Kasumi-1 (cell line): Measurements from ENCODE around the gene ADAMTS2.
A peak's percentile ranks its signal among the peaks of the same experiment; 100 is the strongest.

Experiments used
- DNase-seq, 2 experiments: peaks; one replicate each; lab custom pipeline; 2025; lab: John Stamatoyannopoulos, UW

Gene ADAMTS2

DNA sequence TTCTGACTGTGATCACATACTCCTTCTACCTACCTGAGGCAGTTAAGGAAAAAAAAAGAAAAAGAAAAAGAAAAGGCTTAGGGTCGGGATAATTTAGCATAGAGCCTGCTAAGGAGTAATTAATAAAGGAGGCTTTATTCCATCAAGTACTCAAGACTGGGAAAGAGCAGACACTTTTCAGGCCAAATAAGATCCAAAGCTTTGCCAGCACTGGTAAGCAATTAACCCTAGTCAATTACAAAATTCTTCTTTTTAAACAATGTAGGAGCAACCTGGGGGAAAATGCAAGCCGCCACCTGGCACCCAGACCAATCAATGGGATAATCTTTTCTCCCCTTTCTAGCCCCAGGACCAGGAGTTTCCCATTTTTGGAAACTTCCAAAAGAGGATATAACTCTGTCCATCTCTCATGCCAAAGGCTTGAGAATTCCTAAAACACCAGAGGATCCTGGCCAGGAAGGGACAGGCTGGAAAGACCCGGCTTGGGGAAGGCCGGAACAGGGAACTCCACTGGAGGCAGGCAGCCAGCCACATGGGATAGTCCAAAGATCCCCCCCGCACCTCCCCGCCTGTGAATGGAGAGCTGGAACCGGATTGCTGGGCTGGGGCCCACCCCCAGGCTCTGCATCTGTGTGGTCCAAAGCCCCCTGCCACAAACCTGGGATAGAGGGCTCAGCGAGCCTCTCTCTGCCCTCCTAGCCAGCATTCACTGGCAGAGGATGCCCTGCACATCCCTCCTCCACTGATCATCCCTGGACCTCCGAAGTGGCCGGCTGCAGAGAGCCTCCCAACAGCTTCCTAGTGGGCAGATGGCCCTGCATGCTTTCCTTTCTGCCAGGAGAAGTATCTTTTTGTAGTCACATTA, 167.3 kb downstream of the ADAMTS2 start:
- DNase-seq, result no peak

- DNase-seq, result no peak
Measured at GRCh38 chr5:179176571-179177230, 168.6 kb downstream of the ADAMTS2 start.

- DNase-seq, result no peak
Measured at GRCh38 chr5:179176166-179176565, 169.1 kb downstream of the ADAMTS2 start.

- no peak for DNase-seq
Measured at GRCh38 chr5:179171816-179172745, 173.2 kb downstream of the ADAMTS2 start.

DNA sequence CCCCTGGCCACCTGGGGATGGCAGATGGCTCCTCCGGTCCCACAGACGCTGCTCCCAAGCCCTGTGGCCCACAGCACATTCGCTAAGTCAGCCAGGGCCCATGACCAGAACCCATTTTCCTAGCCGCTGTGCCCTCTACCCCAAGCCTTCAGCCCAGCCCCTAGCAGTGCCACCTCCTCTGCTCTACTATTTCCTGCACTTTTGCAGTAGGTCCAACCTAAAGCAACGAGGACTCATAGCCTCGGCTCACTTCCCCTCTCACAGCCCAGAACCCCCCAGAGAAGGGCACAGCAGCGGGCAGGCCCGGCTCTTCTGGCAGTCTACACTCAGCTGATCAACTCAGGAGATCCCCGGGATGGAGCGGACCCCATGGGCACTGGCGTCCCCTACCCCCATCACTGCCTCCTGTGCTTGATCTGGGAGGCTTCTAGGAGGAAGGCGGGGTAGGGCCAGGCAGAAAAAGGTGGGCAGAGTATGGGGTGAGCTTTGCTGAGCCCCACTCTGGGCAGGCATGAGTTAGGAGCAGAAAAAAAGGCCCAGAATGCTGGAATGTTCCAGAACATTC, 173.9 kb downstream of the ADAMTS2 start:
- no peak for DNase-seq

GRCh38 chr5:179170606-179171005, 174.7 kb downstream of the ADAMTS2 start:
- DNase-seq, result no peak

DNA sequence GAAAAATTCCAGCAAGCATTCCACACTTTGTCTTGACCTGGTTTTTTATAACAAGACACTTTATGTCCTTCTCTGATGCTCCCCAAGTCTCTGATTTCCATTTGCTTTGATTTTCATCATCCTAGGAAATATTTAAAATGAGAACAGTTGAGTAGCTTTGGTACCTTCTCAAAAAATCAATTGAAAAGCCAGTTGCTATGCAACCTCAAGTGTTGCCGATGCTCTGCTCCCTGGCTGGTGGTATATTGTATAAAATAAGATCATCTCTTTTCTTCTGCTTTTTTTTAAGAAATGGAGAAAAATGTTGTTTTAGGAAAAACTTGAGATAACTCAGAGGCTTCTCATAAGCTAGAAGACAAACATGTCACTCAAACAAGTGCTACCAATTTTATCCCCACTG, 175.4 kb downstream of the ADAMTS2 start:
- no peak for DNase-seq

GRCh38 chr5:179168664-179169063, 176.6 kb downstream of the ADAMTS2 start:
- DNase-seq, result no peak

DNA sequence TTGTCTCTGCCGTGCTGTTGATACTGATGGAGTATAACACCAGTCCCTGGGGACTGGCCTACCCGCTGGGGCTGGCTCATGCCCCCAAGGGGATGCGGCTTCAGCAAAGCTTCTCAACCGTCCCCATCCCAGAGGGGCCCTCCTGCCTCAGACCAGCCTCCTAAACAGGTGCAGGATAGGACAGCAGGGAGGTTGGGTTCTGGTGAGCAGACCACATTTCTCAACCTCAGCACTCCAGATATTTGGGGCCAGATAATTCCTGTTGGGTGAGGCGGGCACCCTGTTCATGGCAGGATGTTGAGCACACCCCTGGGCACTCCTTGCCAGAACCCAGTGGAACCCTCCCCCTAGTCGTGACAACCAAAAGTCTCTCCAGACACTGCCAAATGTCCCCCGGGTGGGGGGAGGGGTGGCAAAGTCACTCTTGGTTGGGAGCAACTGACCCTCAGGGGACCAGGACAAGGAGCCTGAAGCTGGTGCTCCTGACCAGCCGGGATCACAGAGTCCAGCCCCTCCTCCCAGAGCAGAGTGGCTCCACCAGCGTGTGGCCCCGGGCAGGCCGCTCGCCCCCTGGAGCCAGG, 177.3 kb downstream of the ADAMTS2 start:
- no peak for DNase-seq

DNA sequence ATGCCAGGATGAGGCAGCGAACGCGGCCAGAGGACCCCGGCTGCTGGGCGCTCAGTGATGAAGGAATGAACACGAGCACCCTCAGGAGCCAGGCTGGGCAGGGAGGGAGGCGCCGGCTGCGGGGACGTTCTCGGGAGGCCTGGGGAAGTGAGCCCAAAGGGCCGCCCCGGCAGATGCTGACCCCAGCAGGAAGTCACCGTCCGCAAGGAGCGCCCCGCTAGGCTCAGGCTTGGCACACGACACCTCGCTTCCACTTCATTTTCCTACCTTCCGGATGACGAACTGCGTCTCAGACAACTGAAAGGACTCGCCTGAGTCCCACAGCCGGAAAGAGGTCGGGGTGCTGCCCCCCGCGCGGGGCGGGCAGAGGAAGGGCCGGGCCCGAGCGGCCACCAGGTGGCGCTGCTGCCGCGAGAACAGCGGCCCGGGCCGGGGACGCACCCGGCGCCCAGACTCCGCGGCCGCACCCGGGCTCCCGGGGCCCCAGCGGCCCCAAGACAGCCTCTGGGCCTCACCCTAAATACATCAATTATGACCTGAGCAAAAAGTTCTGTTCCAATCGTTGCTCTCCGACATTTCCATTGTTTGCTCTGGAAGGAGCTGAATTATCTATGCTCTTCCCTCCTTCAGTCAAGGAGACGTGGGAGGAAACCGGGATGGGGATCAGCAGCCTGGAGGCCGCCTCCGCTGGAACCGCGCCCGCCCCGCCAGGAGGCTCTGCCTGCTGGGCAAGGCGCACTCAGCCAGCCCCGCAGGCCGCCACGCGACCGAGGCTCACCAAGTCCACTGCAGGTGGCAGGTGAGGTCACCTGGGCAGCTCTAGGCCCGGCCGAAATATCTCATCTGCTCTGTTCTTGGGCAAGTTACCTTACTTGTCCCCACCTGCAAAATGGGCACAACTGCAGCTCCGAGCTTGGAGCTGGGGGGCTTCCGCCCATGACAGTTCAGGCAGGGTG, 178.1 kb downstream of the ADAMTS2 start:
- DNase-seq, result peak; percentile 44 to 55

GRCh38 chr5:179166171-179166885, 178.9 kb downstream of the ADAMTS2 start:
- no peak for DNase-seq

DNA sequence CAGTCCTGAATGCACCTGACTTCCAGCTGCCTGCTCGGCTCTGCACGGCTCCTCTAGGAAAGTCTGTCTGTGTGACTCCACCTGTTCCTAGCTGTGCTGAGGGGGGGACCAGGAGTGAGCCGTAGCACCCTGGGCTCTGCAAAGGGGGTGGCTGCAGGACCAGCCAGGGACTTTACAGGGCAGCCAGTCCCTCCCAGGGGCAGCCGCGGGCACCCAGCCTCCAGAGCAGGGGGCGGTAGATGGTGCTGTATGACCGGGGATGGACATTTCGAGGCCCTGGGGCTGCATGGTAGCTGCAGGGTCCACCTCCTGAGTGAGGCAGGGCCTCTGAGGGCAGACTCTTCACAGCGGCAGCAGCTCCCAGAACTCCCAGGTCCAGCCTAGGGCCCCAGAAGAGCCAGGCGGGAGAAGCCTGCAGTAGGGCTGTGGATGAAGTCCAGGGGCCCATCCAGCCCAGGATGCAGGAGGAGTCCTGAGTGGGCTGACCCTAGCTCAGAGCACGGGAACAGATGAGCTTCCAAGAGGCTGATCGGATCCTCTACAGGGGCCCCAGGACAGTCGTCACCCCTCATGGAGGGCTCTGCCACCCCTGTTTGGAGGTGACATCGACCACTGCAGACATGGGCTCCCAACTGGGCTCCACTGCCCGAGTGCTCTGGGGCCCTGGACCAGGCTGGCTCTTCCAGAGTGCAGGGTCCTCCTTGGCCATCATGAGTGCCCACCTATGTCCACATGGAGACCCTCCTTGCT, 179.7 kb downstream of the ADAMTS2 start:
- DNase-seq, result no peak

GRCh38 chr5:179164331-179165311, 180.6 kb downstream of the ADAMTS2 start:
- DNase-seq, result no peak

DNA sequence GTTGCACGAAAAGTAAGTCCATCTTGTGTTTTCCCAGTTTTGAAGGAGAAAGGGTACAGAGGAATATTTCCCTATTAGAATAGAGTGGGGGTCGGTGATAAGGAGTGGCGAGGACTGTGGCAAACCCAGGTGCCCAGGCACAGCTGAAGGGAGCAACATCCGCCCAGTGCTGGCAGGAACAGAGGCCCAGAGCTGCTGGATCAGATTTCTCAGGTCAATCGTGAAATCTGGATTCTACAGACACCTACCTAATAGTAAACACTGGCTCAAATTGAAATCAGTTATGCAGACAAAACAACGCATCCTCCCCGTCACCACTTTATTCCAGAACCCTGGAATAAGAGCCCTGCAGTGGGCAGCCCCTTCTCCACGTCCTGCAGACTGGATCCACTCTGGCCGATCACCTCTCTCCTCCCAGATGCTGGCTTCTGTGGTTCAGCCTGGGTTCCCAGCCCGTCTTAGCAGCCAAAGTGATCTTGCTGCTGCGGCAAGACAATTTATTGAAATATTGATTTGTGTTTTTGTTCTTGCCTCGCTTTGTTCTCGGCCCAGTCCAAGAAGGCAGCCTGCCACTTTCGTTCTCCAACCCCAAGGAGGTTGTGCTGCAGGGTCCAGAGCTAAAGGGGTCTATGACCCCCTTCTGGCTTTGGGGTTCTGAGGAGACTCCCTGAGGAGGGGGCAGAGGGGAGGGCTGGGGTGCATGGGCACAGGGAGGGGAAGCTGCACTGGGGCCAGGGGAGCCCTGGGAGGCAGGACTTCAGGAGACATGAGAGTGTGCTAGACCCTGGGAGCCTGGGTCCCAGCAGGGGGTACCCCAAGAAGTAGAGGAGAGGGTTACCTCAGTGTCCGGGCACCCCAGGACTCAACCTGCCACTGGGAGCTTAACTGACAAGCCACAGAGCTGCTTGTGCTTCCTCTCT, 181.8 kb downstream of the ADAMTS2 start:
- DNase-seq, result no peak

GRCh38 chr5:179162351-179163235, 182.7 kb downstream of the ADAMTS2 start:
- DNase-seq, result no peak

GRCh38 chr5:179161901-179162300, 183.4 kb downstream of the ADAMTS2 start:
- no peak for DNase-seq
